ENCODE measurements around the gene HSPB1. TPM values are rescaled to one million over a fixed set of nuclear protein-coding genes. Genes with fewer than 3 reads are reported as not detected.
A peak's percentile ranks its signal among the peaks of the same experiment; 100 is the strongest.

The HSPB1 gene
- total RNA-seq, 1 experiment from 2014 or later = 202 TPM

DNA sequence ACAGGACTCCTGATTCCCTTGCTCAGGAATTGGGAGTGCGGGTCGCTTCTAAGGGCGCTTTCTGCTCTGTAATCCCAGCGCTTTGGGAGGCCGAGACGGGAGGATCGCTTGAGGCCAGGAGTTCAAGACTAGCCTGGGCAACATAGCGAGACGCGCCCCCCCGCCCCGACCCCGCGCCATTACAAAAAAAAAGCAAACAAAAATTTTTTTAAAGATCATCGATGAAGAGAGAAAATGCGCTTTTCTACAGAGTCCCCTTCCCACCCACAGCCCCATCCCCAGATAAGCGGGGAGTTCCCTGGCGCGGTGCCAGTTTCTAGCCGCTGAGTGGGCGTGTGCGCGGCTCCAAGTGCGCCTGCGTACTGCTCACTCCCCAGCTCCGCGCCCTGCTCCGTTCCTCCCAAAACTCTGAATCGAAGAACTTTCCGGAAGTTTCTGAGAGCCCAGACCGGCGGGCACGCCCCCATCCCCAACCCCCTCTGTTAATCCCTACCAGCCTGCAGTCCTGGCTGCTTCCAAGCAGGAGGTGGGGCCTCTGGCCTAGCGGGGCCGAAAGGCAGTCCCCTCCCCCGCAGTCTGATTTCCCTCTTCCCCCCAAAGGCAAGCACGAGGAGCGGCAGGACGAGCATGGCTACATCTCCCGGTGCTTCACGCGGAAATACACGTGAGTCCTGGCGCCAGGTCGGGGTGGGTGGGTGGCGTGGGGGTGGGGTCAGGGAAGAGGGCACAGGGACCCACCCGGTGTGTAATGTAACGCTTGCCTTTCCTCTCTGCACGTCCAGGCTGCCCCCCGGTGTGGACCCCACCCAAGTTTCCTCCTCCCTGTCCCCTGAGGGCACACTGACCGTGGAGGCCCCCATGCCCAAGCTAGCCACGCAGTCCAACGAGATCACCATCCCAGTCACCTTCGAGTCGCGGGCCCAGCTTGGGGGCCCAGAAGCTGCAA lies 1.0 kb downstream of the HSPB1 start (continued):
- TF ChIP-seq, protein P1, sequence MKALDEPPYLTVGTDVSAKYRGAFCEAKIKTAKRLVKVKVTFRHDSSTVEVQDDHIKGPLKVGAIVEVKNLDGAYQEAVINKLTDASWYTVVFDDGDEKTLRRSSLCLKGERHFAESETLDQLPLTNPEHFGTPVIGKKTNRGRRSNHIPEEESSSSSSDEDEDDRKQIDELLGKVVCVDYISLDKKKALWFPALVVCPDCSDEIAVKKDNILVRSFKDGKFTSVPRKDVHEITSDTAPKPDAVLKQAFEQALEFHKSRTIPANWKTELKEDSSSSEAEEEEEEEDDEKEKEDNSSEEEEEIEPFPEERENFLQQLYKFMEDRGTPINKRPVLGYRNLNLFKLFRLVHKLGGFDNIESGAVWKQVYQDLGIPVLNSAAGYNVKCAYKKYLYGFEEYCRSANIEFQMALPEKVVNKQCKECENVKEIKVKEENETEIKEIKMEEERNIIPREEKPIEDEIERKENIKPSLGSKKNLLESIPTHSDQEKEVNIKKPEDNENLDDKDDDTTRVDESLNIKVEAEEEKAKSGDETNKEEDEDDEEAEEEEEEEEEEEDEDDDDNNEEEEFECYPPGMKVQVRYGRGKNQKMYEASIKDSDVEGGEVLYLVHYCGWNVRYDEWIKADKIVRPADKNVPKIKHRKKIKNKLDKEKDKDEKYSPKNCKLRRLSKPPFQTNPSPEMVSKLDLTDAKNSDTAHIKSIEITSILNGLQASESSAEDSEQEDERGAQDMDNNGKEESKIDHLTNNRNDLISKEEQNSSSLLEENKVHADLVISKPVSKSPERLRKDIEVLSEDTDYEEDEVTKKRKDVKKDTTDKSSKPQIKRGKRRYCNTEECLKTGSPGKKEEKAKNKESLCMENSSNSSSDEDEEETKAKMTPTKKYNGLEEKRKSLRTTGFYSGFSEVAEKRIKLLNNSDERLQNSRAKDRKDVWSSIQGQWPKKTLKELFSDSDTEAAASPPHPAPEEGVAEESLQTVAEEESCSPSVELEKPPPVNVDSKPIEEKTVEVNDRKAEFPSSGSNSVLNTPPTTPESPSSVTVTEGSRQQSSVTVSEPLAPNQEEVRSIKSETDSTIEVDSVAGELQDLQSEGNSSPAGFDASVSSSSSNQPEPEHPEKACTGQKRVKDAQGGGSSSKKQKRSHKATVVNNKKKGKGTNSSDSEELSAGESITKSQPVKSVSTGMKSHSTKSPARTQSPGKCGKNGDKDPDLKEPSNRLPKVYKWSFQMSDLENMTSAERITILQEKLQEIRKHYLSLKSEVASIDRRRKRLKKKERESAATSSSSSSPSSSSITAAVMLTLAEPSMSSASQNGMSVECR (CRISPR knock-in tag; IDR thresholded peaks at IDR 0.05; ENCODE audit: borderline replicate concordance) = peak; percentile 78; the same call in 1 of the 2 replicates
- TF ChIP-seq NFE2L1 (CRISPR knock-in tag; IDR thresholded peaks at IDR 0.05) (peak; percentile 89), TCF7 (CRISPR knock-in tag; IDR thresholded peaks at IDR 0.05; ENCODE audit: low read depth) (0 out of 2 replicates have a peak, but pooled peaks have one; percentile 36), ZNF263 (CRISPR knock-in tag; IDR thresholded peaks at IDR 0.05; ENCODE audit: low read depth) (no peak), GTF2I (CRISPR knock-in tag; conservative IDR thresholded peaks at IDR 0.05) (peak; percentile 75; the same call in 1 of the 2 replicates), CBFB (CRISPR knock-in tag; IDR thresholded peaks at IDR 0.05; ENCODE audit: low read depth) (peak; percentile 17; the same call in 1 of the 2 replicates), GRHL2 (CRISPR knock-in tag; IDR thresholded peaks at IDR 0.05; ENCODE audit: insufficient replicate concordance, severe bottlenecking) (no peak), ZNF232 (CRISPR knock-in tag; IDR thresholded peaks at IDR 0.05) (peak; percentile 93), SMAD3 (CRISPR knock-in tag; IDR thresholded peaks at IDR 0.05; ENCODE audit: borderline replicate concordance) (peak; percentile 71; the same call in 1 of the 2 replicates), FOXP1 (CRISPR knock-in tag; IDR thresholded peaks at IDR 0.05; ENCODE audit: borderline replicate concordance) (no peak; the same call in 1 of the 2 replicates)
- TF ChIP-seq, protein P2, sequence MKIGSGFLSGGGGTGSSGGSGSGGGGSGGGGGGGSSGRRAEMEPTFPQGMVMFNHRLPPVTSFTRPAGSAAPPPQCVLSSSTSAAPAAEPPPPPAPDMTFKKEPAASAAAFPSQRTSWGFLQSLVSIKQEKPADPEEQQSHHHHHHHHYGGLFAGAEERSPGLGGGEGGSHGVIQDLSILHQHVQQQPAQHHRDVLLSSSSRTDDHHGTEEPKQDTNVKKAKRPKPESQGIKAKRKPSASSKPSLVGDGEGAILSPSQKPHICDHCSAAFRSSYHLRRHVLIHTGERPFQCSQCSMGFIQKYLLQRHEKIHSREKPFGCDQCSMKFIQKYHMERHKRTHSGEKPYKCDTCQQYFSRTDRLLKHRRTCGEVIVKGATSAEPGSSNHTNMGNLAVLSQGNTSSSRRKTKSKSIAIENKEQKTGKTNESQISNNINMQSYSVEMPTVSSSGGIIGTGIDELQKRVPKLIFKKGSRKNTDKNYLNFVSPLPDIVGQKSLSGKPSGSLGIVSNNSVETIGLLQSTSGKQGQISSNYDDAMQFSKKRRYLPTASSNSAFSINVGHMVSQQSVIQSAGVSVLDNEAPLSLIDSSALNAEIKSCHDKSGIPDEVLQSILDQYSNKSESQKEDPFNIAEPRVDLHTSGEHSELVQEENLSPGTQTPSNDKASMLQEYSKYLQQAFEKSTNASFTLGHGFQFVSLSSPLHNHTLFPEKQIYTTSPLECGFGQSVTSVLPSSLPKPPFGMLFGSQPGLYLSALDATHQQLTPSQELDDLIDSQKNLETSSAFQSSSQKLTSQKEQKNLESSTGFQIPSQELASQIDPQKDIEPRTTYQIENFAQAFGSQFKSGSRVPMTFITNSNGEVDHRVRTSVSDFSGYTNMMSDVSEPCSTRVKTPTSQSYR (CRISPR knock-in tag; IDR thresholded peaks at IDR 0.05) = peak; percentile 80
- TF ChIP-seq, protein P3, sequence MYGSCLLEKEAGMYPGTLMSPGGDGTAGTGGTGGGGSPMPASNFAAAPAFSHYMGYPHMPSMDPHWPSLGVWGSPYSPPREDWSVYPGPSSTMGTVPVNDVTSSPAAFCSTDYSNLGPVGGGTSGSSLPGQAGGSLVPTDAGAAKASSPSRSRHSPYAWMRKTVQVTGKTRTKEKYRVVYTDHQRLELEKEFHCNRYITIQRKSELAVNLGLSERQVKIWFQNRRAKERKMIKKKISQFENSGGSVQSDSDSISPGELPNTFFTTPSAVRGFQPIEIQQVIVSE (CRISPR knock-in tag; IDR thresholded peaks at IDR 0.05; ENCODE audit: borderline replicate concordance) = no peak
- TF ChIP-seq, protein P4, sequence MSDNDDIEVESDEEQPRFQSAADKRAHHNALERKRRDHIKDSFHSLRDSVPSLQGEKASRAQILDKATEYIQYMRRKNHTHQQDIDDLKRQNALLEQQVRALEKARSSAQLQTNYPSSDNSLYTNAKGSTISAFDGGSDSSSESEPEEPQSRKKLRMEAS (CRISPR knock-in tag; IDR thresholded peaks at IDR 0.05) = peak; percentile 83; the same call in 1 of the 2 replicates
- TF ChIP-seq, protein P5, sequence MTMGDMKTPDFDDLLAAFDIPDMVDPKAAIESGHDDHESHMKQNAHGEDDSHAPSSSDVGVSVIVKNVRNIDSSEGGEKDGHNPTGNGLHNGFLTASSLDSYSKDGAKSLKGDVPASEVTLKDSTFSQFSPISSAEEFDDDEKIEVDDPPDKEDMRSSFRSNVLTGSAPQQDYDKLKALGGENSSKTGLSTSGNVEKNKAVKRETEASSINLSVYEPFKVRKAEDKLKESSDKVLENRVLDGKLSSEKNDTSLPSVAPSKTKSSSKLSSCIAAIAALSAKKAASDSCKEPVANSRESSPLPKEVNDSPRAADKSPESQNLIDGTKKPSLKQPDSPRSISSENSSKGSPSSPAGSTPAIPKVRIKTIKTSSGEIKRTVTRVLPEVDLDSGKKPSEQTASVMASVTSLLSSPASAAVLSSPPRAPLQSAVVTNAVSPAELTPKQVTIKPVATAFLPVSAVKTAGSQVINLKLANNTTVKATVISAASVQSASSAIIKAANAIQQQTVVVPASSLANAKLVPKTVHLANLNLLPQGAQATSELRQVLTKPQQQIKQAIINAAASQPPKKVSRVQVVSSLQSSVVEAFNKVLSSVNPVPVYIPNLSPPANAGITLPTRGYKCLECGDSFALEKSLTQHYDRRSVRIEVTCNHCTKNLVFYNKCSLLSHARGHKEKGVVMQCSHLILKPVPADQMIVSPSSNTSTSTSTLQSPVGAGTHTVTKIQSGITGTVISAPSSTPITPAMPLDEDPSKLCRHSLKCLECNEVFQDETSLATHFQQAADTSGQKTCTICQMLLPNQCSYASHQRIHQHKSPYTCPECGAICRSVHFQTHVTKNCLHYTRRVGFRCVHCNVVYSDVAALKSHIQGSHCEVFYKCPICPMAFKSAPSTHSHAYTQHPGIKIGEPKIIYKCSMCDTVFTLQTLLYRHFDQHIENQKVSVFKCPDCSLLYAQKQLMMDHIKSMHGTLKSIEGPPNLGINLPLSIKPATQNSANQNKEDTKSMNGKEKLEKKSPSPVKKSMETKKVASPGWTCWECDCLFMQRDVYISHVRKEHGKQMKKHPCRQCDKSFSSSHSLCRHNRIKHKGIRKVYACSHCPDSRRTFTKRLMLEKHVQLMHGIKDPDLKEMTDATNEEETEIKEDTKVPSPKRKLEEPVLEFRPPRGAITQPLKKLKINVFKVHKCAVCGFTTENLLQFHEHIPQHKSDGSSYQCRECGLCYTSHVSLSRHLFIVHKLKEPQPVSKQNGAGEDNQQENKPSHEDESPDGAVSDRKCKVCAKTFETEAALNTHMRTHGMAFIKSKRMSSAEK (CRISPR knock-in tag; IDR thresholded peaks at IDR 0.05; ENCODE audit: borderline replicate concordance) = no peak
- TF ChIP-seq, protein P6, sequence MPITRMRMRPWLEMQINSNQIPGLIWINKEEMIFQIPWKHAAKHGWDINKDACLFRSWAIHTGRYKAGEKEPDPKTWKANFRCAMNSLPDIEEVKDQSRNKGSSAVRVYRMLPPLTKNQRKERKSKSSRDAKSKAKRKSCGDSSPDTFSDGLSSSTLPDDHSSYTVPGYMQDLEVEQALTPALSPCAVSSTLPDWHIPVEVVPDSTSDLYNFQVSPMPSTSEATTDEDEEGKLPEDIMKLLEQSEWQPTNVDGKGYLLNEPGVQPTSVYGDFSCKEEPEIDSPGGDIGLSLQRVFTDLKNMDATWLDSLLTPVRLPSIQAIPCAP (CRISPR knock-in tag; IDR thresholded peaks at IDR 0.05) = 0 out of 2 replicates have a peak, but pooled peaks have one; percentile 32
- TF ChIP-seq, protein P7, sequence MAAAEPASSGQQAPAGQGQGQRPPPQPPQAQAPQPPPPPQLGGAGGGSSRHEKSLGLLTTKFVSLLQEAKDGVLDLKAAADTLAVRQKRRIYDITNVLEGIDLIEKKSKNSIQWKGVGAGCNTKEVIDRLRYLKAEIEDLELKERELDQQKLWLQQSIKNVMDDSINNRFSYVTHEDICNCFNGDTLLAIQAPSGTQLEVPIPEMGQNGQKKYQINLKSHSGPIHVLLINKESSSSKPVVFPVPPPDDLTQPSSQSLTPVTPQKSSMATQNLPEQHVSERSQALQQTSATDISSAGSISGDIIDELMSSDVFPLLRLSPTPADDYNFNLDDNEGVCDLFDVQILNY (CRISPR knock-in tag; IDR thresholded peaks at IDR 0.05) = peak; percentile 56; the same call in 1 of the 2 replicates

All from WTC11 (cell line).